Lung (tissue), 12 donors: Measurements from ENCODE around the gene APAF1. TPM values are rescaled to one million over a fixed set of nuclear protein-coding genes. Genes with fewer than 3 reads are reported as not detected.

Experiments
- ATAC-seq: fragments of 200-7000 bp; cut with Tn5 transposase; one replicate; pipeline ENCODE4 v1.9.1; 2020; ENCODE audit warnings: moderate number of reproducible peaks; ENCODE audit not compliant: insufficient read depth, low FRiP score
- DNase-seq, 3 donors: peaks; one replicate each; pipeline ENCODE4 v3.0.0-alpha.2; 2013 to 2017
- H3K27ac ChIP-seq, 2 donors: one replicate each; pipeline ENCODE4 v1.5.1; 2013; ENCODE audit warnings: mild to moderate bottlenecking in 2 of 2, moderate library complexity in 2 of 2, control low read depth in 1 of 2, inconsistent platforms in 1 of 2, low read depth in 1 of 2, low read length in 1 of 2
- H3K27me3 ChIP-seq, 3 donors: one replicate each; pipeline ENCODE4 v1.5.1; 2013; ENCODE audit warnings: low read length in 2 of 3; ENCODE audit not compliant: control insufficient read depth in 3 of 3, insufficient read depth in 3 of 3
- H3K36me3 ChIP-seq, 4 donors: one replicate each; pipeline ENCODE4 v1.5.1; 2013; ENCODE audit warnings: low read length in 4 of 4, mild to moderate bottlenecking in 1 of 4, moderate library complexity in 1 of 4; ENCODE audit not compliant: control insufficient read depth in 4 of 4, insufficient read depth in 4 of 4
- H3K4me1 ChIP-seq, 5 donors: one replicate each; pipeline ENCODE4 v1.5.1; 2013; ENCODE audit warnings: low read length in 5 of 5, mild to moderate bottlenecking in 2 of 5, moderate library complexity in 1 of 5; ENCODE audit not compliant: control insufficient read depth in 5 of 5, insufficient read depth in 5 of 5
- H3K4me3 ChIP-seq: one replicate; pipeline ENCODE4 v1.5.1; 2013; ENCODE audit warnings: mild to moderate bottlenecking, control low read depth, moderate library complexity
- H3K9ac ChIP-seq, 2 donors: one replicate each; pipeline ENCODE4 v1.5.1; 2013; ENCODE audit warnings: low read length in 2 of 2, control low read depth in 1 of 2; ENCODE audit not compliant: insufficient read depth in 1 of 2
- H3K9me3 ChIP-seq, 4 donors: one replicate each; pipeline ENCODE4 v1.5.1; 2013; ENCODE audit warnings: low read length in 3 of 4, mild to moderate bottlenecking in 1 of 4, moderate library complexity in 1 of 4; ENCODE audit not compliant: control insufficient read depth in 4 of 4, insufficient read depth in 3 of 4
- WGBS, 2 donors: extraction: QIAGEN DNeasy Blood & Tissue Kit; methylation state at CpG; one replicate each; pipeline ENCODE4 v1.1.7; 2013; 5-methylcytosine and 5-hydroxymethylcytosine counted together
- polyA plus RNA-seq, 2 donors: library from polyadenylated mRNA; stranded (reverse); fragments of 200-250 nt; gene quantifications; one replicate each; pipeline ENCODE4 v1.2.1, GENCODE V29; 2013
- total RNA-seq, 2 donors: library from RNA; depleted of rRNA in 1 of 2; stranded (reverse); fragments of >200 nt in 1 of 2; gene quantifications; one replicate each; pipeline ENCODE4 v1.2.1, GENCODE V29; 2014 to 2021
- TF ChIP-seq, protein P1 (sequence below): IDR thresholded peaks from 2 replicates; pipeline ENCODE4 v1.5.1; 2012; ENCODE audit warnings: mild to moderate bottlenecking; ENCODE audit errors: control extremely low read depth, extremely low read depth
- donor health status: control.
- donor health status: control.
- donor health status: Bipolar disorder and iron deficiency.
- donor health status: healthy.
- donor health status: DM: yes; HTN: yes; CAD: no.

APAF1 gene
- total and polyA plus RNA-seq, 4 donors: 6.6 to 53.2 (median 13.7) TPM

DNA sequence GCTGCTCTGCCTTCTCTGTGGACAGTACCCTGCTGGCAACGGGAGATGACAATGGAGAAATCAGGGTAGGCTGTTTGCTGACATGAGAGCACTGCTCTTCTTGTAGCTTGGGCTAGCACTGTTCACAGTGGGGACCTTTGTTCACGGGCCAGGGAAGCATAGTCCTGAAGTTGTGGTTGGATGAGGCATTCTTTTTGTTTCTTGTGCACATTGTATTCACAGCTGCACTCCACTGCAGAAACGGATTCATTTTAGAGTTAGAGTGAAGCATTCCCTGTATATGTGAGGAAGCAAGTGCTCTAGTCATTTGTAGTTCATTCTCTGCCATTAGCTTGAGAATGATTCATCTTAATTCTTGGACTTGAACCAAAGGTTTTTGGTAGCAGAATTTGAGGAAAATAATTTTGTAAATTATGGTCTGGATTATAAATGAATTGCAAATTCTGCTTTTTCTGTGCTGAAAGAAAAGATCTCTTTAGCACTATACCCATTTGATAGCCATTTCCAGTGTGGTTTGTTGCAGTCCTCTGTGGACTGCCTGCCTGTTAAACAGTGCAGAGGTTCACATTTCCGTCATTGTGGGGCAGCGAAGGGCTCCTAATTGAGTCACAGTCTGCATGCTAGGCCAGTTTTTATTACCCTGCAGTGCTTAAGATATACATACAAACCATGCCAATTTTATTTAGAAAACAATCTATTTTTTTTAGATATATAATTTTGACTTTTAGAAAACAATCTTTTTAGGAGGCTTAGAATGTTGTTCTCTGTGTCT is 80.6 kb downstream of the APAF1 start:
- ATAC-seq: no peak
- Histone ChIP-seq H3K27me3 (no peaks in the 10 kb centered on the region), H3K27ac (no peak overlapping the region), H3K9ac (no peak overlapping the region), H3K4me3 (no peak overlapping the region), H3K9me3 (peaks cover 0 to 1% (median 0%) of the 10 kb centered on the region in 4 donors), H3K4me1 (peaks cover 0 to 24% (median 4%) of the 10 kb centered on the region in 5 donors), H3K36me3 (peaks cover 16 to 37% (median 26%) of the 10 kb centered on the region in 4 donors)
- 69 to 81% methylated on average over 5 of the region's 5 CpGs for WGBS, 2 donors
- TF ChIP-seq, protein P1, sequence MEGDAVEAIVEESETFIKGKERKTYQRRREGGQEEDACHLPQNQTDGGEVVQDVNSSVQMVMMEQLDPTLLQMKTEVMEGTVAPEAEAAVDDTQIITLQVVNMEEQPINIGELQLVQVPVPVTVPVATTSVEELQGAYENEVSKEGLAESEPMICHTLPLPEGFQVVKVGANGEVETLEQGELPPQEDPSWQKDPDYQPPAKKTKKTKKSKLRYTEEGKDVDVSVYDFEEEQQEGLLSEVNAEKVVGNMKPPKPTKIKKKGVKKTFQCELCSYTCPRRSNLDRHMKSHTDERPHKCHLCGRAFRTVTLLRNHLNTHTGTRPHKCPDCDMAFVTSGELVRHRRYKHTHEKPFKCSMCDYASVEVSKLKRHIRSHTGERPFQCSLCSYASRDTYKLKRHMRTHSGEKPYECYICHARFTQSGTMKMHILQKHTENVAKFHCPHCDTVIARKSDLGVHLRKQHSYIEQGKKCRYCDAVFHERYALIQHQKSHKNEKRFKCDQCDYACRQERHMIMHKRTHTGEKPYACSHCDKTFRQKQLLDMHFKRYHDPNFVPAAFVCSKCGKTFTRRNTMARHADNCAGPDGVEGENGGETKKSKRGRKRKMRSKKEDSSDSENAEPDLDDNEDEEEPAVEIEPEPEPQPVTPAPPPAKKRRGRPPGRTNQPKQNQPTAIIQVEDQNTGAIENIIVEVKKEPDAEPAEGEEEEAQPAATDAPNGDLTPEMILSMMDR: no peak
- DNase-seq: peak; percentile 80 to 87 (median 81)

DNA sequence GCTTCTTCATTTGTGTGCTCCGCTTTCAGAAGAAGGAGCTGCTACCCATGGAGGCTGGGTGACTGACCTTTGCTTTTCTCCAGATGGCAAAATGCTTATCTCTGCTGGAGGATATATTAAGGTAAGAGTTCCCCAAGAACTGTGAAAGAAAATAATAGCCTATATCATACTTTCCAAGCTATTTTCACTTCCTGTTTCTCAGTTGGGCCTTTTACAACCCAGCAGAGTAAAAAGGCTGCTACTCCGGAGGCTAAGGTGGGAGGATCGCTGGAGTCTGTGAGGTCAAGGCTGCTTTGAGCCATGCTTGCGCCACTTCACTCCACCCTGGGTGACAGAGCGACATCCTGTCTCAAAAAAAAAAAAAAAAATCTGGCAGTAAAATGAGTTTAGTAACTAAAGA is 82.1 kb downstream of the APAF1 start:
- H3K4me3 ChIP-seq: no peak overlapping the region
- DNase-seq (no peak), ATAC-seq (no peak)
- WGBS, 2 donors: 91 to 95% methylated on average over 5 of the region's 5 CpGs
- no peaks in the 10 kb centered on the region for H3K27me3 ChIP-seq
- TF ChIP-seq, protein P1: no peak
- H3K27ac ChIP-seq: no peak overlapping the region
- peaks cover 0 to 33% (median 4%) of the 10 kb centered on the region in 5 donors for H3K4me1 ChIP-seq
- no peak overlapping the region for H3K9ac ChIP-seq
- peaks cover 22 to 38% (median 25%) of the 10 kb centered on the region in 4 donors for H3K36me3 ChIP-seq
- peaks cover 0 to 1% (median 0%) of the 10 kb centered on the region in 4 donors for H3K9me3 ChIP-seq

DNA sequence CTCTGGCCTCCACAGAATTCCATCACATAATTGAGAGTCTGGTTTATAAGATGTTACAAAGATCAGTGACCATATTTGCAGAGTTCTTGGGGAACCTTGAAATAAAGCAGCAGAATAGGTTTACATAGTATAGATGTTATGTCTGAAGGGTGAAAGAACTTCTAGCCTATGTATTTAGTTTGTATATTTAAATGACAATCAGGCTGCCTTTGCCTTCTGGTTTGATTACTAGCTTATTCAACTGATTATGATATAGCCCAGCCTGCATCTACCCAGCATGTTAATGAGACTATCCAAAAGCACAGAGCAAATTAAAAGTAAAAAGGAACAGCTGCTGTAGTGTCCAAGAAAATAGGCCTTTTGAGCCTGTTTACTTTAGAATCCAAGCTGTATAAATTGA is 85.3 kb downstream of the APAF1 start:
- no peak for ATAC-seq

More for the DNA sequence above, 85.3 kb downstream of the APAF1 start:
- Histone ChIP-seq H3K4me3 (no peak overlapping the region), H3K4me1 (peaks cover 0 to 22% (median 4%) of the 10 kb centered on the region in 5 donors), H3K9ac (no peak overlapping the region), H3K9me3 (peaks cover 0 to under 1% (median 0%) of the 10 kb centered on the region in 4 donors), H3K27me3 (no peaks in the 10 kb centered on the region), H3K27ac (no peak overlapping the region), H3K36me3 (peaks cover 15 to 29% (median 24%) of the 10 kb centered on the region in 4 donors)
- TF ChIP-seq, protein P1: no peak
- peak in 2 of 3 donors; percentile 92 to 93 for DNase-seq
